ENCODE measurements around the gene PLA2G2E.

The PLA2G2E gene

DNA sequence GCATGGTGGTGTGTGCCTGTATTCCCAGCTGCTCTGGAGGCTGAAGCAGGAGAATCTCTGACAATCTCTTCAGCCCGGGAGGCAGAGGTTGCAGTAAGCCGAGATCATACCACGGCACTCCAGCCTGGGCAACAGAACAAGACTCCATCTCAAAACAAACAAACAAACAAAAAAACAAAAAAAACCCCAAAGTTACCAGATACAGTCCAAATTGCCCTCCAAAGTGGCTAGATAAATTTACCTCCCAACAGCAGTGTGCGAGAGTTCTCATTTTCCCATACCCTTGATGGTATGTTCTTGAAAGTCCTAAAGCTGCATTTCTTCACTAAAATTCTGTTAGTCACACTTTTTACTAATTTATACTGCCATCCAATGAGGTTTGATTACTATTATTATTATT, 44.2 kb downstream of the PLA2G2E start:
- TF ChIP-seq, protein P1, sequence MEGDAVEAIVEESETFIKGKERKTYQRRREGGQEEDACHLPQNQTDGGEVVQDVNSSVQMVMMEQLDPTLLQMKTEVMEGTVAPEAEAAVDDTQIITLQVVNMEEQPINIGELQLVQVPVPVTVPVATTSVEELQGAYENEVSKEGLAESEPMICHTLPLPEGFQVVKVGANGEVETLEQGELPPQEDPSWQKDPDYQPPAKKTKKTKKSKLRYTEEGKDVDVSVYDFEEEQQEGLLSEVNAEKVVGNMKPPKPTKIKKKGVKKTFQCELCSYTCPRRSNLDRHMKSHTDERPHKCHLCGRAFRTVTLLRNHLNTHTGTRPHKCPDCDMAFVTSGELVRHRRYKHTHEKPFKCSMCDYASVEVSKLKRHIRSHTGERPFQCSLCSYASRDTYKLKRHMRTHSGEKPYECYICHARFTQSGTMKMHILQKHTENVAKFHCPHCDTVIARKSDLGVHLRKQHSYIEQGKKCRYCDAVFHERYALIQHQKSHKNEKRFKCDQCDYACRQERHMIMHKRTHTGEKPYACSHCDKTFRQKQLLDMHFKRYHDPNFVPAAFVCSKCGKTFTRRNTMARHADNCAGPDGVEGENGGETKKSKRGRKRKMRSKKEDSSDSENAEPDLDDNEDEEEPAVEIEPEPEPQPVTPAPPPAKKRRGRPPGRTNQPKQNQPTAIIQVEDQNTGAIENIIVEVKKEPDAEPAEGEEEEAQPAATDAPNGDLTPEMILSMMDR (IDR thresholded peaks at IDR 0.05; ENCODE audit: insufficient read depth, low read depth, low read length, missing control alignments): no peak
- no peak for DNase-seq (ENCODE audit: low read depth)
- H3K4me3 ChIP-seq (ENCODE audit: low read depth, low read length): no peak overlapping the region

DNA sequence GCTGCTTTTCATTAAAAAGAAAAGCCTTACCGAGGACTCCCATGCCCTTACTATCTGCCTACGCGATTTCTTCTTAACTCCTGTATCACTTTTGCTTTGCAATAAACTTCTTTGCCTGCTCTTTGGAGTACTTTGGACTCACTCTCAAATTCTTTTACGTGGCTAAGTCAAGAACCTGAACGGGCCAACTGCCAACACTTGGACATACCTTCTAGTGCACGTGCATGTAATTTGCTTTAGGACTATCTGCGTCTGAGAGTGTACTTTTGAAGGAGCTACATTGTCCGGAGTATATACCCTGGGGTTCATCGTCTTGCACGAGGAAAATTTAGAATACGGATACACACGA, 44.8 kb downstream of the PLA2G2E start:
- no peak for DNase-seq (ENCODE audit: low read depth)
- TF ChIP-seq, protein P1 (IDR thresholded peaks at IDR 0.05; ENCODE audit: insufficient read depth, low read depth, low read length, missing control alignments): no peak
- H3K4me3 ChIP-seq (ENCODE audit: low read depth, low read length): no peak overlapping the region

DNA sequence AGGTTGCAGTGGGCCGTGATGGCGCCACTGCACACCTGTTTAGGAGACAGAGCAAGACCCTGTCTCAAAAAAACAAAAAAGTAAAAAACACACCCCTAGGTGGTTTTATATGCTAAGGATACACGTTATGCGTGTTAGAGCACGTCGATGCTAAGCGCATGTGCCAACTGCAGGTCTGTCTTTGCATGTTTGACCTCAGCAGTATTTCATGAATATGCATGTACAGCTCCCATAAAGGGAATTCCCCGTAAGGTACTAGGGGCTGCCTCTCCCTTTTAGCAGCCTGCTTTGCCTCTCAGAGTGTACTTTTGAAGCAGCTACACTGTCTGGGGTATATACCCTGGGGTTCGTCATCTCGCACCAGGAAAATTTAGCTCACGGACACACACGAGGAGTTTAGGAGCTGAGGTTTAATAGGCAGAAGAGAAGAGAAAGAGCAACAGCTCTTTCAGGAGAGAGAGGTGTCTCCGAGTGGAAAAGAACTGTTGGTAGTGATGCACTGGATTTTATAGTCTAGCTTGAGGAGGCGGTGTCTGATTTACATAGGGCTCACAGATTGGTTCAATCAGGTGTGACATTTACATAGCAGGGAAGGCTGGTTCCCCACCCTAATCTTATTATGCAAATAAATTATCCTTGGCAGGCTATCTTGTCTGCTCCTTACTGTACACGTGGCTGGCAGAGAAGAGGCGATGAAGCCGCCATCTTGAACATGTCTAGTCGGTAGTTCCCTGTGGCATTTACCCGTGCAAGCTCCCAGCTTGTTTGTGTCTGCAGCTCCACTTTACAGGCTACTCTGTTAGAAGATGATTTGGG, 45.4 kb downstream of the PLA2G2E start:
- no peak overlapping the region for H3K4me3 ChIP-seq (ENCODE audit: low read depth, low read length)
- TF ChIP-seq, protein P1 (IDR thresholded peaks at IDR 0.05; ENCODE audit: insufficient read depth, low read depth, low read length, missing control alignments): no peak
- DNase-seq (ENCODE audit: low read depth): no peak

DNA sequence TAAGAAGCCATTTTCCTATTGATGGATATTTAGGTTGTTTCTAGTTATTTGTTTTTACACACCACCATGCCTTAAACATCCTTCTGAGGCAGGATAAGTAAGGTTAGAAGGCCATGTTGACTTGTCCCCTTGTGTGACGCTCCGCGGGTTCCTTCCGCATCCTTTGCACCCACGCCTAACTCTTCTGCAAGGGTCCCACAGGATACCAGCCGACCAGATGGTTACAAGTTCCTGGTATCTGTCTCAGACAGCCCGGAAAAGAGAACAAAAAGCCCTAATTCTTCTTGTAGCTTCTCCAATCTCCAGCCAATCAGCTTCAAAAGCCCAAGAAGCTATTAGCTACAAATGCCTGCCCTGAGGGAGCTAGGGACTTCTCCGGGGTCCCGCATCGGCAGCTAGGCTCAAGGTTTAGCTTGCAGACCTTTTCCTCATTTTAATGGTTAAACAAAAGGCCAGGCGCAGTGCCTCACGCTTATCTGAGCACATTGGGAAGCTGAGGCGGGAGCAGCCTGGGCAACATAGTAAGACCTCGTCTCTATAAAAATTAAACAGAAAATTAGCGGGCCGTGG, 46.2 kb downstream of the PLA2G2E start:
- TF ChIP-seq, protein P1 (IDR thresholded peaks at IDR 0.05; ENCODE audit: insufficient read depth, low read depth, low read length, missing control alignments): no peak
- no peak overlapping the region for H3K4me3 ChIP-seq (ENCODE audit: low read depth, low read length)
- no peak for DNase-seq (ENCODE audit: low read depth)

DNA sequence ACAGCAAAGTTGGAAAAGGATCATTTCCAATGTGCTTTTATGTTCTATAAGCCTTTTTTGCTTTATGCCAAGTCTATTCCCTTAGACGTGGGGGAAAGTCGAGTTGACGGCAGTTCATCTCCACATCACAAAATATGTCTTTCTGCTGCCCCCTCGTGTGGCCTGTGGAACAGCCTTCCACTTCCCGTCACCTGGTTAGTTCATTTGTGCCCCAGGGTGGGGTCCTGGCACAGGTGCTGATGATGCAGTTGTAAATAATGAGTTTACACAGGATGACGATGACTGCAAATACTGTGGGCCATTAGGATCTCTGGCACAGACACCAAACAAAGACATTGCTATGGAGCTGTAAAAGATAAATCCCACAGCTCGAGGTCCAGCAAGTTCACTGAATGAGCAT, 51.2 kb downstream of the PLA2G2E start:
- TF ChIP-seq, protein P1 (IDR thresholded peaks at IDR 0.05; ENCODE audit: insufficient read depth, low read depth, low read length, missing control alignments): no peak
- H3K4me3 ChIP-seq (ENCODE audit: low read depth, low read length): no peak overlapping the region
- DNase-seq (ENCODE audit: low read depth): no peak
